ENCODE measurements around the gene PALLD.
"Not testable (repeated sequence)": the region's sequence is repeated elsewhere in the genome, so short reads cannot be mapped to it uniquely, and the experiment has no call there.

PALLD gene

GRCh38 chr4:168708108-168708507 lies 211.3 kb downstream of the PALLD start:
- no peak for DNase-seq (ENCODE audit: low spot score)

GRCh38 chr4:168710353-168710946 lies 213.6 kb downstream of the PALLD start:
- DNase-seq (ENCODE audit: low spot score), result peak; percentile 64

- no peak for DNase-seq (ENCODE audit: low spot score)
These were observed 214.6 kb downstream of the PALLD start for GRCh38 chr4:168711197-168712140.

GRCh38 chr4:168712316-168712890 lies 215.6 kb downstream of the PALLD start:
- DNase-seq (ENCODE audit: low spot score), result no peak

- DNase-seq (ENCODE audit: low spot score), result no peak
These were observed 216.4 kb downstream of the PALLD start for GRCh38 chr4:168713253-168713652.

- DNase-seq (ENCODE audit: low spot score), result no peak
These were observed 219.0 kb downstream of the PALLD start for GRCh38 chr4:168715896-168716295.

- no peak for DNase-seq (ENCODE audit: low spot score)
These were observed 219.7 kb downstream of the PALLD start for GRCh38 chr4:168716406-168717129.

- DNase-seq (ENCODE audit: low spot score), result no peak
These were observed 221.0 kb downstream of the PALLD start for GRCh38 chr4:168717847-168718246.

GRCh38 chr4:168719725-168720124 lies 222.9 kb downstream of the PALLD start:
- DNase-seq (ENCODE audit: low spot score), result no peak

GRCh38 chr4:168720396-168720900 lies 223.6 kb downstream of the PALLD start:
- no peak for DNase-seq (ENCODE audit: low spot score)

- DNase-seq (ENCODE audit: low spot score), result no peak
These were observed 225.5 kb downstream of the PALLD start for GRCh38 chr4:168722391-168722790.

GRCh38 chr4:168723020-168723419 lies 226.2 kb downstream of the PALLD start:
- no peak for DNase-seq (ENCODE audit: low spot score)

GRCh38 chr4:168723569-168723968 lies 226.7 kb downstream of the PALLD start:
- no peak for DNase-seq (ENCODE audit: low spot score)

- no peak for DNase-seq (ENCODE audit: low spot score)
These were observed 227.4 kb downstream of the PALLD start for GRCh38 chr4:168724243-168724642.

GRCh38 chr4:168724686-168725411 lies 228.0 kb downstream of the PALLD start:
- no peak for DNase-seq (ENCODE audit: low spot score)

- DNase-seq (ENCODE audit: low spot score), result no peak
These were observed 229.1 kb downstream of the PALLD start for GRCh38 chr4:168725930-168726329.

- DNase-seq (ENCODE audit: low spot score), result not testable (repeated sequence)
These were observed 230.3 kb downstream of the PALLD start for GRCh38 chr4:168727181-168727580.

- no peak for DNase-seq (ENCODE audit: low spot score)
These were observed 234.3 kb downstream of the PALLD start for GRCh38 chr4:168731006-168731636.

GRCh38 chr4:168731706-168732414 lies 235.0 kb downstream of the PALLD start:
- no peak for DNase-seq (ENCODE audit: low spot score)

GRCh38 chr4:168732714-168733113 lies 235.9 kb downstream of the PALLD start:
- no peak for DNase-seq (ENCODE audit: low spot score)
